SH-SY5Y (cell line): Measurements from ENCODE around the gene EP300.

ENCODE experiments used
- GATA2 ChIP-seq: IDR thresholded peaks from 2 replicates; pipeline ENCODE4 v1.6.1; 2011; ENCODE audit warnings: mild to moderate bottlenecking, low read depth, low read length
- GATA3 ChIP-seq: IDR thresholded peaks from 2 replicates; pipeline ENCODE4 v1.6.1; 2011; ENCODE audit warnings: low read depth, mild to moderate bottlenecking, low read length, moderate library complexity

DNA sequence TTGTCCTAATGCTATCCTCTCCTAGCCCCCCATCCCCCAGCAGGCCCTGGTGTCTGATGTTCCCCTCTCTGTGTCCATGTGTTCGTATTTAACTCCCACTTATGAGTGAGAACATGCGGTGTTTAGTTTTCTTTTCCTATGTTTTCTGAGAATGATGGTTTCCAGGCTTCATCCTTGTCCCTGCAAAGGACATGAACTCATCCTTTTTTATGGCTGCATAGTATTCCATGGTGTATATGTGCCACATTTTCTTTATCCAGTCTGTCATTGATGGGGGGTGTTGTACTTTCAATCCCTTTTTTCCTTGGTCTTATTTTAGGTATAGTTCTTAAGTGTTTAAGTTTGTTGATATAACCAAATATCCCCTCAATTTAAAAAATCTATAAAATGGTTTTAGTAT lies 23.9 kb downstream of the EP300 start:
- TF ChIP-seq GATA2 (no peak), GATA3 (no peak)
